ENCODE results near the gene STRAP. TPM values are rescaled to one million over a fixed set of nuclear protein-coding genes. Genes with fewer than 3 reads are reported as not detected.

STRAP gene
- total RNA-seq, 1 experiment from 2014 or later: 210 TPM

GRCh38 chr12:15861404-15861803, 20.8 kb upstream of the STRAP start:
- H3K4me2 ChIP-seq (ENCODE audit: insufficient read depth, insufficient read length, low read length): no peak overlapping the region
- H3K4me1 ChIP-seq (ENCODE audit: insufficient read depth, low read length): peaks cover 2% of the 10 kb centered on the region; the same call in 1 of the 2 replicates
- H4K8ac ChIP-seq (replicated peaks; ENCODE audit: insufficient read length, low read depth, low read length): no peak overlapping the region
- H3K4me1 Mint-ChIP-seq: peaks cover 18 to 27% of the 10 kb centered on the region in 2 experiments
- no peaks in the 10 kb centered on the region for H4K20me1 ChIP-seq (ENCODE audit: control insufficient read depth, insufficient read depth, insufficient read length)
- H3K56ac ChIP-seq (ENCODE audit: insufficient read length, low read depth, low read length): no peak overlapping the region
- H2BK12ac ChIP-seq (ENCODE audit: insufficient read length, low read depth, low read length): no peak overlapping the region
- no peak overlapping the region for H3K27ac ChIP-seq (ENCODE audit: insufficient read length, low read depth, low read length)
- no peak overlapping the region for H3K4me3 Mint-ChIP-seq
- no peak overlapping the region for H4K5ac ChIP-seq (ENCODE audit: insufficient read length, low read depth, low read length)
- no peak overlapping the region for H3K23ac ChIP-seq (ENCODE audit: insufficient read length, low read depth, low read length)
- H2BK120ac ChIP-seq (ENCODE audit: low read depth, low read length, poor library complexity, severe bottlenecking): no peak overlapping the region
- TF ChIP-seq, protein P1, sequence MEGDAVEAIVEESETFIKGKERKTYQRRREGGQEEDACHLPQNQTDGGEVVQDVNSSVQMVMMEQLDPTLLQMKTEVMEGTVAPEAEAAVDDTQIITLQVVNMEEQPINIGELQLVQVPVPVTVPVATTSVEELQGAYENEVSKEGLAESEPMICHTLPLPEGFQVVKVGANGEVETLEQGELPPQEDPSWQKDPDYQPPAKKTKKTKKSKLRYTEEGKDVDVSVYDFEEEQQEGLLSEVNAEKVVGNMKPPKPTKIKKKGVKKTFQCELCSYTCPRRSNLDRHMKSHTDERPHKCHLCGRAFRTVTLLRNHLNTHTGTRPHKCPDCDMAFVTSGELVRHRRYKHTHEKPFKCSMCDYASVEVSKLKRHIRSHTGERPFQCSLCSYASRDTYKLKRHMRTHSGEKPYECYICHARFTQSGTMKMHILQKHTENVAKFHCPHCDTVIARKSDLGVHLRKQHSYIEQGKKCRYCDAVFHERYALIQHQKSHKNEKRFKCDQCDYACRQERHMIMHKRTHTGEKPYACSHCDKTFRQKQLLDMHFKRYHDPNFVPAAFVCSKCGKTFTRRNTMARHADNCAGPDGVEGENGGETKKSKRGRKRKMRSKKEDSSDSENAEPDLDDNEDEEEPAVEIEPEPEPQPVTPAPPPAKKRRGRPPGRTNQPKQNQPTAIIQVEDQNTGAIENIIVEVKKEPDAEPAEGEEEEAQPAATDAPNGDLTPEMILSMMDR (conservative IDR thresholded peaks at IDR 0.05): no peak
- H3K9ac ChIP-seq (ENCODE audit: extremely low read depth, insufficient read length, low read length): no peak overlapping the region
- H4K91ac ChIP-seq (ENCODE audit: insufficient read length, low read depth, low read length): no peak overlapping the region
- no peak overlapping the region for H3K14ac ChIP-seq (ENCODE audit: insufficient read depth, low read length)
- H3K9me3 Mint-ChIP-seq: no peaks in the 10 kb centered on the region
- no peak overlapping the region for H3K4ac ChIP-seq (ENCODE audit: low read depth, low read length)
- no CpG with 5 or more reads among the region's 1 CpG for WGBS (ENCODE audit: extremely low coverage, insufficient read length, low lambda C conversion rate)
- H2AK5ac ChIP-seq (ENCODE audit: insufficient read length, low read length): no peak overlapping the region
- H3K18ac ChIP-seq (ENCODE audit: insufficient read length, low read depth, low read length): no peak overlapping the region
- no peak overlapping the region for H3T11ph ChIP-seq (ENCODE audit: low read length)
- no peaks in the 10 kb centered on the region for H3K27me3 ChIP-seq (ENCODE audit: insufficient read depth, low read length)
- no peak overlapping the region for H2AFZ ChIP-seq (ENCODE audit: low read length)
- H3K23me2 ChIP-seq (ENCODE audit: insufficient read length, low read depth, low read length, poor library complexity, severe bottlenecking): no peaks in the 10 kb centered on the region
- no peaks in the 10 kb centered on the region for H3K36me3 Mint-ChIP-seq (ENCODE audit: insufficient read depth in 1 of 3, low read depth in 3 of 3)
- no peak overlapping the region for H2BK5ac ChIP-seq (ENCODE audit: insufficient read length, low read length)
- no peak overlapping the region for H2BK15ac ChIP-seq (ENCODE audit: low read depth, low read length)
- no peak overlapping the region for H3K27ac Mint-ChIP-seq
- H3K79me1 ChIP-seq (ENCODE audit: insufficient read depth, low read depth, low read length, poor library complexity, severe bottlenecking): no peaks in the 10 kb centered on the region
- no peaks in the 10 kb centered on the region for H3K9me3 ChIP-seq (ENCODE audit: control insufficient read depth, low read depth, low read length)
- no peaks in the 10 kb centered on the region for H3K79me2 ChIP-seq (ENCODE audit: insufficient read depth, low read length)
- H3K27me3 Mint-ChIP-seq (ENCODE audit: low read depth): no peaks in the 10 kb centered on the region
- no peak for DNase-seq
- no peak overlapping the region for H2BK20ac ChIP-seq (ENCODE audit: low read depth, low read length, poor library complexity, severe bottlenecking)
